AG10803 (cell line): ENCODE measurements around the gene TARS1.
"Not testable (repeated sequence)": the region's sequence is repeated elsewhere in the genome, so short reads cannot be mapped to it uniquely, and the experiment has no call there.

Source experiments
- DNase-seq: peaks from one replicate; pipeline ENCODE4 v3.0.0; 2010; ENCODE audit warnings: low read depth
- H3K4me3 ChIP-seq: 2 replicates; pipeline ENCODE4 v1.5.1; 2011; ENCODE audit warnings: mild to moderate bottlenecking, low read length, control low read depth
- CTCF ChIP-seq: conservative IDR thresholded peaks from 2 replicates; pipeline ENCODE4 v1.5.1; 2011; ENCODE audit warnings: mild to moderate bottlenecking, low read length, control low read depth, inconsistent platforms

Gene TARS1

GRCh38 chr5:33423018-33423630 is 17.6 kb upstream of the TARS1 start:
- DNase-seq, result peak; percentile 63
- TF ChIP-seq CTCF, result peak; percentile 60
- no peak overlapping the region for H3K4me3 ChIP-seq

GRCh38 chr5:33425314-33425713 is 15.5 kb upstream of the TARS1 start:
- TF ChIP-seq CTCF, result no peak
- DNase-seq, result peak; percentile 27
- no peak overlapping the region for H3K4me3 ChIP-seq

GRCh38 chr5:33430983-33431382 is 9.8 kb upstream of the TARS1 start:
- DNase-seq, result no peak
- no peak for TF ChIP-seq CTCF
- H3K4me3 ChIP-seq, result no peak overlapping the region

- TF ChIP-seq CTCF, result no peak
- DNase-seq, result no peak
- H3K4me3 ChIP-seq, result no peak overlapping the region
Observed at GRCh38 chr5:33432656-33433055, 8.1 kb upstream of the TARS1 start.

- H3K4me3 ChIP-seq, result no peak overlapping the region
- no peak for TF ChIP-seq CTCF
- DNase-seq, result peak; percentile 73
Observed at GRCh38 chr5:33433303-33434240, 7.2 kb upstream of the TARS1 start.

- DNase-seq, result peak; percentile 76
- H3K4me3 ChIP-seq, result not testable (repeated sequence)
- peak; percentile 89 for TF ChIP-seq CTCF
Observed at GRCh38 chr5:33435893-33436490, 4.8 kb upstream of the TARS1 start.
